ENCODE measurements around the gene RBM17.
"Not testable (repeated sequence)": the region's sequence is repeated elsewhere in the genome, so short reads cannot be mapped to it uniquely, and the experiment has no call there.

The RBM17 gene

DNA sequence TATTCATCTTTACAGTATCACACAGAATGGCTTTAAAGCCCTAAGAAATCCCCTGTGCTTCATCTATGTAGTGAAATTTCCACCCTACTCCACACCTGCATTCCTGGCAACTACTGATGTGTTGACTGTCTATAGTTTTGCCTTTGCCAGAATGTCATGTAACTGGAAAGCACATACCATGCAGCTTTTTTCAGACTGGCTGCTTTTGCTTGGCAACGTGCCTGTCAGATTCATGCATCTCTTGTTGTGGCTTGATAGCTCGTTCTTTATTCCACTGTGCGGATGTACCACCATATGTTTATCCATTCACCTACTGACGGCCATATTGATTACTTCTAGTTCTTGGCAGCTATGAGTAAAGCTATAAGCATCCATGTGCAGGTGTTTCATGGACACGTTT lies 30.6 kb downstream of the RBM17 start:
- ChIA-PET CTCF (interaction anchor here (0.9 to 2.6 kb wide), 9 partner anchors 11 to 287 kb away, joined by 3 to 9 read pairs (median 3); partner anchors contain the start of gene PFKFB3), POLR2A (interaction anchor here (1.1 kb wide), 1 partner anchor 83 kb away, joined by 4 read pairs; no protein-coding TSS in a partner anchor)
- TF ChIP-seq, protein P1, sequence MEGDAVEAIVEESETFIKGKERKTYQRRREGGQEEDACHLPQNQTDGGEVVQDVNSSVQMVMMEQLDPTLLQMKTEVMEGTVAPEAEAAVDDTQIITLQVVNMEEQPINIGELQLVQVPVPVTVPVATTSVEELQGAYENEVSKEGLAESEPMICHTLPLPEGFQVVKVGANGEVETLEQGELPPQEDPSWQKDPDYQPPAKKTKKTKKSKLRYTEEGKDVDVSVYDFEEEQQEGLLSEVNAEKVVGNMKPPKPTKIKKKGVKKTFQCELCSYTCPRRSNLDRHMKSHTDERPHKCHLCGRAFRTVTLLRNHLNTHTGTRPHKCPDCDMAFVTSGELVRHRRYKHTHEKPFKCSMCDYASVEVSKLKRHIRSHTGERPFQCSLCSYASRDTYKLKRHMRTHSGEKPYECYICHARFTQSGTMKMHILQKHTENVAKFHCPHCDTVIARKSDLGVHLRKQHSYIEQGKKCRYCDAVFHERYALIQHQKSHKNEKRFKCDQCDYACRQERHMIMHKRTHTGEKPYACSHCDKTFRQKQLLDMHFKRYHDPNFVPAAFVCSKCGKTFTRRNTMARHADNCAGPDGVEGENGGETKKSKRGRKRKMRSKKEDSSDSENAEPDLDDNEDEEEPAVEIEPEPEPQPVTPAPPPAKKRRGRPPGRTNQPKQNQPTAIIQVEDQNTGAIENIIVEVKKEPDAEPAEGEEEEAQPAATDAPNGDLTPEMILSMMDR (IDR thresholded peaks at IDR 0.05; ENCODE audit: control extremely low read depth, extremely low read depth, low read depth, missing control alignments), result no peak
- no peak for DNase-seq (ENCODE audit: extremely low spot score)

DNA sequence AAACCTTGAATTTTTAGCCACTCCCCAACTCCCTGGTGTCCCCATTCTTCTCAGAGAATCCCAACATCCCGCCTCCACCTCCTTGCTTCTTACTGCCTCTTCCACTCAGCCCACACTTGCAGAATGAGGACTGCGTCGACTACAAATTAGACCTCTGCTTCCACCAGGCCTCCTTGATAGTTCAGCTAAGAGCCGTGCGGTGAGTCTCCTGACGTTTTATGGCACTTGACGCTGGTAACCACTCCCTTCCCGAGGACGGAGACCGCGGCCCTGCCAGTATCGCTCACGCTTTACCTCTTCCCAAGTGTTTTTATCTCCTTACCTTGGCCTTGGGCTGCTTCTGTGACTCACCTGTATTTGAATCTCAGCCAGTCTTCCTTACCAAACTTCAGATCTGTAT lies 31.1 kb downstream of the RBM17 start:
- POLR2A ChIA-PET, result interaction anchor here (0.9 kb wide), 1 partner anchor 15 kb away, joined by 6 read pairs; no protein-coding TSS in a partner anchor
- no peak for DNase-seq (ENCODE audit: extremely low spot score)

DNA sequence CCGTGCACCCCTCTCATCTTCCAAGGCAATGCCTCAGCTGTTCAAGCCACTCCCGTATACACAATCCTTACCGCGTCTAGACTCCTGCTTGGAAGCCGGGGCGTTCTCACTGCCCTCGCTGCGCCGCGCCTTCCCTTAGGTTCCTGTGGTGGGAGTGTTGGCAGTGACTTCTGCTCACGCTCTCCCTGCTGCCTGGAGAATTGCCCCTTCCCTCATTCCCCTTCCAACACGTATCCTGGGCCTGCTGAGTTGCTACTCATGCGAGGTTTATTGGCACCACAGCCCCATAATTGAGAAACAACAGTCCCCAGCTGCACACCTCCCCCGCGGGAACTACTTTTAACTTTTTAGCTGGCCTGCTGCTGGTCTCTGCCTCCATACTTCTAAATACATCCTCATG lies 31.9 kb downstream of the RBM17 start:
- TF ChIP-seq, protein P1 (IDR thresholded peaks at IDR 0.05; ENCODE audit: control extremely low read depth, extremely low read depth, low read depth, missing control alignments), result no peak
- DNase-seq (ENCODE audit: extremely low spot score), result no peak
- POLR2A ChIA-PET, result interaction anchor here (0.9 kb wide), 1 partner anchor 14 kb away, joined by 6 read pairs; no protein-coding TSS in a partner anchor
- CTCF ChIA-PET, result interaction anchor here (0.8 to 2.6 kb wide), 6 partner anchors 9 to 285 kb away, joined by 3 to 9 read pairs (median 4); no protein-coding TSS in a partner anchor

More for the DNA sequence above, 31.1 kb downstream of the RBM17 start:
- CTCF ChIA-PET, result interaction anchor here (0.9 to 2.6 kb wide), 10 partner anchors 12 to 286 kb away, joined by 3 to 9 read pairs (median 4); partner anchors contain the start of gene PFKFB3
- TF ChIP-seq, protein P1 (IDR thresholded peaks at IDR 0.05; ENCODE audit: control extremely low read depth, extremely low read depth, low read depth, missing control alignments), result no peak

DNA sequence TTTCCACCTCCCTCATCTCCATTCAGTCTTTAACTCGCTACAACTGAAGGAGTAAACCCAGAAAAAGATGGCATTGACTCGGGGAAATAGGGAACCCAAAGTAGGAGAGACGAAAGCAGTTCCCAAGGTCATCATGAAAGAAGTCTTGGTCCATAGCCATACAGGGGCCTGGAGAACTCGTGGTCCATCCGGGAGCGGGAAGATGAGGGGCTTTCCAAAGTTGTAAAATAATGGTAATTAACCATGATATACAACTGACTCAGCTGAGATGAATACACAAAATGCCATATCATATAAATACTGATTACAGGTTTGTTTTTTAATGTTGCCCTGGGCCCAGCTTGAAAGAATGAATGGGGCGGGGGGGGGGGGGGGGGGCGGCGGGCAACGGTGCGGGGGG lies 32.3 kb downstream of the RBM17 start:
- DNase-seq (ENCODE audit: extremely low spot score), result no peak
- TF ChIP-seq, protein P1 (IDR thresholded peaks at IDR 0.05; ENCODE audit: control extremely low read depth, extremely low read depth, low read depth, missing control alignments), result no peak
- POLR2A ChIA-PET, result no interaction called here
- CTCF ChIA-PET, result interaction anchor here (0.8 to 5.8 kb wide), 5 partner anchors 9 to 34 kb away, joined by 3 to 28 read pairs (median 4); no protein-coding TSS in a partner anchor

DNA sequence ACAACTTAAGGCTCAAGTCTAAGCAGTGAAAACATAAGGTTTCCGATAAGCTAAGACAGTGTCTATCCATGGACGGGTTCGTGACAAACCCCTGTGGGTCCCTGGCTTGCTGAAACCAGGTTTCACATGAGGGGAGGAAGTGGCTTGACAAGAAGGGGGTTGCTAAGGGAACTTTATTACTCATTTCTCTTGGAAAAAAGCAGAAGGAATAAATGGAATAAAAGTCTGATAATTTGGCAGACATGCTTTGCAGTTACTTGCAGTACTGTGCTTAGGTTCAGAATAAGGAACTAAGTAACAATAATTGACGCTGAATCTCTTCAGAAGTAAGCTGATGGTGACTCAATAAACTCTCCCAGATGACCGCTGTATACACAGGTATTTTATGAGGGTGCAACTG lies 34.7 kb downstream of the RBM17 start:
- ChIA-PET CTCF (interaction anchor here (1.3 to 5.8 kb wide), 6 partner anchors 13 to 278 kb away, joined by 3 to 28 read pairs (median 8); partner anchors contain the start of gene PFKFB3), POLR2A (interaction anchor here (1.7 kb wide), 1 partner anchor 79 kb away, joined by 6 read pairs; the partner anchor contains the start of gene PFKFB3)
- TF ChIP-seq, protein P1 (IDR thresholded peaks at IDR 0.05; ENCODE audit: control extremely low read depth, extremely low read depth, low read depth, missing control alignments), result no peak
- no peak for DNase-seq (ENCODE audit: extremely low spot score)

DNA sequence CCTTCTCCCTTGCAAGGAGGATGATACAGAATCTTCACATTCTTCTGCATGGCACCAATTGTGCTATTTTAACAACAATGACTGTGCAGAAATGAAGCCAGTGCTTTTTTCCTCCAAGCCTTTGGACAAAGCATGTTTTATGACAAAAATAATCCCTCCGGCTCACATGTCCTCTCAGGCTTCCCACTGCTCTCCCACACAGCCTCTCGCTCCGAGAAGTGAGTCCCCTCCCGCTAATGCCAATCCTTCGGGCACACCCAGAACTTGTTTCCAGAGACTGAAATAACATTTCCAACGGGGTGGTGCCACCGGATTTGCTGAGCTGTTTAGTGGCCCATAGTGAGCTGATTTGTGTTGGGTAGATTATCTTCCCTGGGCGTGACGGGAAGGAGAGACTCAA lies 35.8 kb downstream of the RBM17 start:
- POLR2A ChIA-PET, result no interaction called here

DNA sequence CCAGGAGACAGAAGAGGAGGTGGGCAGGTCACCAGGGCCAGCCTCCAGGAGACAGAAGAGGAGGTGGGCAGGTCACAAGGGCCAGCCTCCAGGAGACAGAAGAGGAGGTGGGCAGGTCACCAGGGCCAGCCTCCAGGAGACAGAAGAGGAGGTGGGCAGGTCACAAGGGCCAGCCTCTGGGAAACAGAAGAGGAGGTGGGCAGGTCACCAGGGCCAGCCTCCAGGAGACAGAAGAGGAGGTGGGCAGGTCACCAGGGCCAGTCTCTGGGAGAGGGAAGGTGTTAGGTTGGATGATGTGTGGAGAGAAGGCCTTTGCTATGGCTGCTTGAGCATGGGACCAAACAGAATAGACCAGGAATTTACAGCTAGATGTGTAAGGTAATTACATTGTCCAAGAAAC lies 38.6 kb downstream of the RBM17 start:
- POLR2A ChIA-PET, result interaction anchor here (1.7 kb wide), 1 partner anchor 75 kb away, joined by 6 read pairs; the partner anchor contains the start of gene PFKFB3
- CTCF ChIA-PET, result interaction anchor here (3.1 kb wide), 1 partner anchor 11 kb away, joined by 15 read pairs; no protein-coding TSS in a partner anchor
- DNase-seq (ENCODE audit: extremely low spot score), result not testable (repeated sequence)

More for the DNA sequence above, 35.8 kb downstream of the RBM17 start:
- DNase-seq (ENCODE audit: extremely low spot score), result no peak
- TF ChIP-seq, protein P1 (IDR thresholded peaks at IDR 0.05; ENCODE audit: control extremely low read depth, extremely low read depth, low read depth, missing control alignments), result no peak
- CTCF ChIA-PET, result interaction anchor here (0.7 to 5.8 kb wide), 7 partner anchors 12 to 277 kb away, joined by 3 to 28 read pairs (median 6); no protein-coding TSS in a partner anchor
